Stimulated activated CD8-positive, alpha-beta memory T cell treated with anti-CD3 and anti-CD28 coated beads, Interleukin-15, amount 100 ng/mL, for 1 hour (primary cell): ENCODE results near the gene URM1.

ENCODE experiments used
- DNase-seq: peaks from one replicate; pipeline ENCODE4 v3.0.0-alpha.2; 2020; ENCODE audit warnings: low read depth

Gene URM1

DNA sequence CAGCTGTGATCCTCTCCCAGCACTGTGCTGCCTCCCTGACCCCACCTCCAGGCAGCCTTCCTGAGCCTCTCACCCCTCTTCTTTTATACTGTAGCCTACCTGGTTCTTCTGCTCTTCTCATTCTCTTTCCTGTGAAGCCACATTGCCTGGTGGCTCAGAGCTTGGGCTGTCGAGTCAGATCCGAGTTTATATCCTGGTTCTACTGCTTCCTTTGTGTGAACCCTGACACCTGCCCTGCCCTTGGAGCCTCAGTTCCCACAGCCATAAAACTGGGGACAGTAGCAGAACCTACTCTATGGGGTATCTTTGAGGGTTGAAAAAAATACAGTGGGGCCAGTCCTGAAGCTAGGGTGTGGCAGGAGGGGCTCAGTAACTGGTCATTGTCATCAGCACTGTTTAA, 22.0 kb upstream of the URM1 start:
- no peak for DNase-seq

DNA sequence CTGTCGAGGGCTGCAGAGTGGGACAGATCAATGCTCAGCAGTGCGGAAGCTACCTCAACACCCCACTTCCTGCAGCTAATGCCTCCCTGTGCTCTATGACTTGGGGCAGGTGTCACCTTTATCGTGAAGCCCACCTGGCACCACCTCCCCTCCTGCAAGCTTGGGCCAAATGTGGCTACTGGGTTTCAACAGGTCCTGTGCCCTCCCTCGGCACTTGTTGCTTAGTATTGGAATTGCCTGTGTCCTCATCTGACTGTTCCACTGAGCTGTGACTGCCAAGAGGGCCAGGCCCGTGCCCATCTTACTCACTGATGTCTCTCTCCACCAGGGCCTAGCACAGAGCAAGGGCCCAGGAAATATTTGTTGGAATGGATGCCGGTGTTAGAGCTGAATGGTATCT, 21.4 kb upstream of the URM1 start:
- DNase-seq = no peak

GRCh38 chr9:128355451-128355850, 15.7 kb upstream of the URM1 start:
- DNase-seq = no peak

- DNase-seq = no peak
These were observed 13.1 kb upstream of the URM1 start for GRCh38 chr9:128358090-128358489.

- DNase-seq = no peak
These were observed 12.3 kb upstream of the URM1 start for GRCh38 chr9:128358861-128359260.

DNA sequence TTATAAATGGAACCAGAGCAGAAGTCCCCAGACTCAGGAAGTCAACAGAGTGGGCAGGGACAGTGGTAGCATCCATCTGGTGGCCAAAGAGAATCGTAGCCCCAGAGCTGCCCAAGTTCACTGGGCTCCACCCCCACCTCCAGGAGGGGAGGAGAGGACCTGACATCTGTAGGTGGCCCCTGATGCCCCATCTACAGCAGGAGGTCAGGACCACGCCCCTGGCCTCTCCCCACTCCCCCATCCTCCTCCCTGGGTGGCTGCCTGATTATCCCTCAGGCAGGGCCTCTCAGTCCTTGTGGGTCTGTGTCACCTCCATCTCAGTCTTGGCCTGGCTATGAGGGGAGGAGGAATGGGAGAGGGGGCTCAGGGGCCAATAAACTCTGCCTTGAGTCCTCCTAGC, 10.3 kb upstream of the URM1 start:
- DNase-seq = no peak

- no peak for DNase-seq
These were observed 9.7 kb upstream of the URM1 start for GRCh38 chr9:128361296-128361985.

DNA sequence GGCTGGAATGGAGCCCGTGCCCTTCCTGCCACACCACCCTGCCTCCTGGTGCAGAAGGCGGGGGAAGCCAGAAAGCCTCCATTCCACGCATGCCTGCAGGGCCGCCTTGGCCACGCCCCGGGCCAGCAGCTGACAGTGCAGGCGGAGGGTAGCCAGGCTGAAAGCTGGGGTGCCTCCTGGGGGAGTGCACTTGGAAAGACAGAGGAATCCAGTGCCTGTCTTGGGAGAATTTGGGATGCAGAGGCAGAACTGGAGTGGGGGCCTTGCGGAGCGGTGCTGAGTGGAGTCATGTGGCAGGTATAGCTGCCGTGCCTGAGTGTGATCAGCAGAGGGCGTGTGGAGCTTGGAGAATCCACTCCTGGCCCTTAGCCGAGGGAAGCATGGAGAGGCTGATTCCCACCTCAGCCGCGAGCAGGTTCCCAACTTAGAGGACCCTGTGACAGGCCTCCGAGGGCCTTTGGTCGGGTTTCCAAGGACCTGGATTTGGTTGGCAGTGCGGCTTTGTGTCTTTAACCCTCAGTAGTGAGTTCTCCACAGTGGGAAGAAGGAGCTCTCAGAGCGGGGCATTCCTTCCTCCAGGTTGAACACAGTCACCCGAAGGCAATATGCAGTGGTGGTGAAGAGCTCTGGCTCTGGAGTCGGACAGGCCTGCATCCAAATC, 9.1 kb upstream of the URM1 start:
- peak; percentile 45 for DNase-seq

- no peak for DNase-seq
These were observed 8.4 kb upstream of the URM1 start for GRCh38 chr9:128362774-128363173.

DNA sequence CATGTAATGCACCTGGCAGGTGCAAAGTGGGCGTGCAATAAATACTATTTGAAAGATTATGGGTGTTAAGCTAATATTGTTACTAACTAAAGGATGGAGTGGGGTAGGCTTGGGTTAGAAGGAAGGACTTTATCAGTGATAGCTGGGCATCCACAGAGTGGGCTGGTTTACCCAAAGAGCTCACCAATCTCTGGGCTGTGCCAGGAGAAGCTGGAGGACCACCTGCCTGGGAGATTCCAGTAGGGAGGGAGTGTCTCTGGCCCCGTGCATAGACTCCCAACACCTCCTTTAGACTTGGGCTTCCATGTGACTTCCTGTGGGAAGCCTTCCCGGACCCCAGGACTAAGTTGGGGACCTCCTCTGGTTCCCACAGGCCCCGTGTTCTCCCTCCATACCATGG, 5.6 kb upstream of the URM1 start:
- DNase-seq = no peak

- no peak for DNase-seq
These were observed 2.0 kb upstream of the URM1 start for GRCh38 chr9:128369024-128369706.

DNA sequence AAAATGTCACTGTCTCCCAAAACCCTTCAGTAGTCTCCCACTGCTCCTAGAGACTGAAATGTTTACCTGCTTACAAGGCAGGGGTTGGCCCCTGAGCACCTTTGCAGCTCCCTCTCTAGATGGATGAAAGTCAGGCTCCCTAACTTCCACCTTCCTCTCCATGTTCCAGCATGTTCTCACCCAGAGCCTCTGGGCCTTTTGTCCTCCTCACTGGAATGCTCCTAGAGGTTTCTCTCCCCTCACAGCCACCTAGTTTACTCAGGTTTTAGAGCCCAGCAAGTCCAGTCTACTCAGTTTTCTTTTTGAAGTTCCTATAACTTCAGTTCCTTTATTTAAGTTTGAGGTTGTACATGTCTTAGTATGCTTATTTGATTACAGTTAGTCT, 815 bp upstream of the URM1 start:
- DNase-seq = no peak

GRCh38 chr9:128371630-128372117, 500 bp downstream of the URM1 start:
- no peak for DNase-seq

DNA sequence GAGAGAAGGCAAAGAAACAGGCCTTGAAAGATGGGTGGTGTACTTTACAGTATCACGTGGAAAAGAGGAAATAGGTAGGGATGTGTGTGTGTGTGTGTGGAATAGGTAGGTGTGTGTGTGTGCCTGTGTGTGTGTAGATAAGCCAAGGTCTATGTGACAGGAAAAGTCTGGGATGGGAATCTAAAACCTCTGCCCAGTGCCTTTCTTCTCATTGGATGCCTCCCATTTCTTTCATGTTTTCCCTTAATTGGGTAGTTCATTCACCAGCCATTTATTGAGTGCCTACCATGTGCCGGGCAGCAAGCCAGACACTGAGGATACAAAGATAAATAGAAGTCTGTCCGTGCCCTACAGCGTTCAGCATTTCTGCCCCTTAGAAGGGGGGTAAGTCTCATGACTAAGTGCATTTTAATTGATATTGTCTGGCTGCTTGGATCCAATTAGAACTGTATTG, 1.0 kb downstream of the URM1 start:
- DNase-seq = no peak

DNA sequence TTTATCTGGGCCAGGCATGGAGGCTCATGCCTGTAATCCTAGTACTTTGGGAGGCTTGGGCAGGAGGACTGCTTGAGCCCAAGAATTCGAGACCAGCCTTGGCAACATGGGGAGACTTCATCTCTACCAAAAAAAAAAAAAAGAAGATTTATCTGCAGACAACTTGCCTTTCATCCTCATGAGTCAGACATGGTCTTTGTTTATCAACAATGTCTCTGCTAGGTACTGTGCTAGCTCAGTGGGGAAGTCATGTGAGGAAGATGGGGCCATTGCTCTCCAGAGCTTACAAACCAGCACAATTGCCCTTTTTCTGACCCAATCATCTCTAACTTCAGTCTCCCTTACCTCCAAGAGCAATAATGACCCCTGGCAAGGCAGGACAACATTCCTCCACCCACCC, 1.6 kb downstream of the URM1 start:
- DNase-seq = no peak

DNA sequence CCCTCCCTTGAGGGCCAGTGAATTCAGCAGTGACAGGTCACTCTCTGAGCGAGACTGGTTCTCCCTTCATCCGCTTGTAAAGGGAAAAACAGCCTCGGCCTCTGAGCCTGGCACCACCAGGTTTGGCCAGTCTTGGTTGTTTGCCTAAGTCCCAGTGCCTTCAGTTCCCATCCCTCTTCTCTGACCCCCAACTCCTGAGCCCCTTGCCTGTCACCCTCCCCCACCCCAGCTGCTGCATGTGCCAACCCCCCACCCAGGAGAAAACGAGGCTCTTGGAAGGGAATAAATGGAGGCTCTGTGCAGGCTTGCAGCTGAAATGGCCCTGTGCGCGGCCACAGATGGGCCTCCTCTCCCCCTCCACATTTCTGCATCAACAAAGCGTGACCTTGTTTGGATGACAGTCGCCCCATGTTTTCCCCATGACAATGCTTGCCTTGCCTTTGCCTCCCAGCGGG, 3.1 kb downstream of the URM1 start:
- DNase-seq = no peak

- no peak for DNase-seq
These were observed 4.7 kb downstream of the URM1 start for GRCh38 chr9:128375865-128376264.

- no peak for DNase-seq
These were observed 11.1 kb downstream of the URM1 start for GRCh38 chr9:128382261-128382660.

- DNase-seq = no peak
These were observed 12.0 kb downstream of the URM1 start for GRCh38 chr9:128383007-128383753.

DNA sequence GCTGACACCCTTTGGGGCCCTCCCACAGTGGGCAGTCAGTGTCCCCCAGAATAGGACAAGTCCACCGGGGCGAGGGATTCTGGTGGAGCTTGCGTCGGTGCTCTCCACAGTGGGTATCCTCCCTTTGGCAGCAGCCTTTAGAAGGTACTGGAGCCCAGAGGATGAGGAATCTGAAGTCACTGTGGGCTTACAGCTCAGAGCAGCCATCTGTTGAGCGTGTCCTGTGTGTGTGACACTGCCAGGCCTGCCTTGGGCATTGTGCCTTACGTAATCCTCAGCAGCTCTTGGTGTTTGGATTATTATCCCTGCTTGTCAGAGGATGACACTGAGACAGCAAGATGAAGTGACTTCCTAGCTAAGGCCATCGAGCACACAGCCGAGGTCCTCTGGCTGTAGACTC, 12.6 kb downstream of the URM1 start:
- DNase-seq = no peak

DNA sequence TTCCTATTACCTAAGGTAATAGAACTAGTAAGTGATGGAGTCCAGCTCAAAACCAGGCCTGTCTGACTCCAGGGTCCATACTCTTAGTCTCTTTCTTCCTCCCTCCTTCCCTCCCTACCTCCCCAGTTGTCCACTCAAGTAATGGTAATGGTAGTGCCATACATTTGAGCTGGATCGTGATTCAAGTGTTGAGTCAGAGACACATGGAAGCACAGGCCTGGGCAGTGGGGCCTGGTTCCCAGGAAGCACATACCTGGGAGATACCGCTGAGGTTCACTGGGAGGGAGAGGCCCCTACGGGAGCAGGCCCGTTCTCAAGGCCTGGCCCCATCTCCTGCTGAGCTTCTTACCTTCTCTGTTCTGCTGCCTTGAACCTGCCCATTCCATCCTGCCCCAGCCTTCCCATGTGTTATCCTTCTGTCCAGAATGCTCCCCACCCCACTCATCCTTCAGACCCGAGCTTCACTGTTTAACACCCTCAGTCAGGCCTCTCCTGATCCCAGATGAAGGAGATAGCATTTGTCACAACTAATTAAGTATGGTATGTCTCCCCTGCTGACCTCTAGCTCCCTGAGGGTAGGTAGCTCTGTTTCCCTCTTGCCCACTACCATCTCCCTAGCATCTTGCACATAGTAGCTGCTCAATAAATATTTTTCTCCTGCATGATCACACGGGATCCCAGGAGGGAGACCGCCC, 13.8 kb downstream of the URM1 start:
- DNase-seq = no peak
